HG03175 (cell line): ENCODE results near the gene SNRPN.
"Not testable (repeated sequence)": the region's sequence is repeated elsewhere in the genome, so short reads cannot be mapped to it uniquely, and the experiment has no call there.

Experiments used
- ATAC-seq: cut with Tn5 transposase; IDR thresholded peaks from one replicate; pipeline ENCODE4 v1.9.1; 2021; ENCODE audit warnings: mild to moderate bottlenecking, moderate library complexity; ENCODE audit not compliant: unreplicated experiment

SNRPN gene

DNA sequence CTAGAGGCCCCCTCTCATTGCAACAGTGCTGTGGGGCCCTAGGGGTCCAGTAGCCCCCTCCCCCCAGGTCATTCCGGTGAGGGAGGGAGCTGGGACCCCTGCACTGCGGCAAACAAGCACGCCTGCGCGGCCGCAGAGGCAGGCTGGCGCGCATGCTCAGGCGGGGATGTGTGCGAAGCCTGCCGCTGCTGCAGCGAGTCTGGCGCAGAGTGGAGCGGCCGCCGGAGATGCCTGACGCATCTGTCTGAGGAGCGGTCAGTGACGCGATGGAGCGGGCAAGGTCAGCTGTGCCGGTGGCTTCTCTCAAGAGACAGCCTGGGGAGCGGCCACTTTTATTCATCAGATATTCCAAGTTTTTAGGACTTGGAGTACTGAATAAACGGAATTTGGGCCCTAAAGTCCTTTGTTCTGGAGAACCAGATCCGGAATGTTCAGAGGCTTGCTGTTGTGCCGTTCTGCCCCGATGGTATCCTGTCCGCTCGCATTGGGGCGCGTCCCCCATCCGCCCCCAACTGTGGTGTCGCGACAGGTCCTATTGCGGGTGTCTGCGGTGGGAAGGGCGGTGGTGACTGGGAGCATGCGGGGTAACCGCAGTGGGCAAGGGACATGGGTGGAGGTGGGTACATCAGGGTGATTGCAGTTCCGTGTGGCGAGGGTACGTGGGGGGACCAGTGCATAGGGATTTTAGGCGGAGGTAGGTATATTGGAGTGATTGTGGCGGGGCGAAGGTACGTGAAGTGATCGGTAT, at the start of gene SNRPN, which contains the start of gene SNURF:
Gene SNRPN, plus strand, starts transcription at position 205 of the 748 bp plus-strand sequence. CDS start 19,467 bp downstream, outside the sequence.
Gene SNURF, plus strand, starts transcription at position 205 of the 748 bp plus-strand sequence. Its CDS starts 62 bp downstream, at position 267.
- ATAC-seq = peak; percentile 52

DNA sequence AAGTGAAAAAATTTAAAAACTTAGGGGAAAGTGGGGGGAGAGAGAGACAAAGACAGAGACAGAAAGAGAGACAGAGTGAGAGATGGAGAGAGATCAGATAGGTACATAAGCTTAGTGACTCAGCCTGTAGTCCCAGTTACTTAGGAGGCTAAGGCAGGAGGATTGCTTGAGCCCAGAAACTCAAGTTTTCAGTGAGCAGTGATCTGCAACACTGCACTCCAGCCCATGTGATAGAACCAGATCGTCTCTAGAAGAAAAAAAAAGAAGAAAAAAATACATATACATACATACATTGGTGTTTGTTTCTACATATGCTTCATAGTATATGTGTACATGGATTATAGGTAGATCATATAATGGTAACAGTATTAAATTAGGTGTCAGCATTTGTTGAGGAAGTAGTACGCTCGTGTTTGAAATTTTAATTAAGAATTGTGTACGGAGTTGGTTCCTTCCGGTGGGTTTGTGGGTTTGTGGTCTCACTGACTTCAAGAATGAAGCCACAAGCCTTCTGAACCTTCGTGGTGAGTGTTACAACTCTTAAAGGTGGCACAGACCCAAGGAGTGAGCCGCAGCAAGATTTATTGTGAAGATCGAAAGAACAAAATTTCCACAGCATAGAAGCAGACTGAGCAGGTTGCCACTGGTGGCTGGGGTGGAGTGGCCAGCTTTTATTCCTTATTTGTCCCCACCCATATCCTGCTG, 38.3 kb upstream of the SNRPN start:
- no peak for ATAC-seq

DNA sequence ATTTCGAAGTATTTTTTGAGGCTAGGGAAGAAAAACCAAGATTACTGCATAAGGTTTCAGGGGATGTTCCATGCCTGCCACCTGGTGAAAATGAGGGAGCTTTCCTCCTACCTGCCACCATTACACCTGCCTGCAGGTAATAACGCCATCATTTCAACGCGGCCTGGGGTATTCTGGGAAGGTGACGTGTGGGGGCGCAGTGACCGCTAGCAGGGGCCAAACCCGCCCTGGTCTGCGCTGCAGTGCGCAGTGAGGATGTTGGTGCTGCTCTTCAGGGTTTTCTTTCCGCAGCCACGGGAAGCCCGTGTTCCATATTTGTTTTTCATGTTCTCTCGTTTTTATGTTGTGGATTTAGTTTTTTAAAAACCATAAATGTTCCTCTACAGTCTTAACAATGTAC, 37.4 kb upstream of the SNRPN start:
- no peak for ATAC-seq

DNA sequence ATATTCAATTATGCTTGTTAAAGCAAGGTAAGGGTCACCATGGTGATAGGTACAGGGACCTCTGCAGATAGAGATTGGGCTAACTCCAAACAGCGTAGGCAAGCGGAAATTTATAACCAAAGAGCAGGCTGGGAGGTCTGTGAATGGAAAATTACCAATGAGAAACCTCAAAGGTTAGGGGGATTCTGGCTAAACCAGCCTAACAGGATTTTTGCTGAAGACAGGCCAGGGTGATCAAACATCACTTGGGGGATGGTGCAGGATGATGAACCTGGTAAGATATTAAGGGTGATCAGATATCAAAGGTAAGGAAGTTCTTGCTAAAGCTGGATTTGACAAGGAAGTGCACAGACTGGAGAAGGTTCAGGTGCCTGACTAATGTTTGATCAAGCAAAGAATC, 35.3 kb upstream of the SNRPN start:
- no peak for ATAC-seq

DNA sequence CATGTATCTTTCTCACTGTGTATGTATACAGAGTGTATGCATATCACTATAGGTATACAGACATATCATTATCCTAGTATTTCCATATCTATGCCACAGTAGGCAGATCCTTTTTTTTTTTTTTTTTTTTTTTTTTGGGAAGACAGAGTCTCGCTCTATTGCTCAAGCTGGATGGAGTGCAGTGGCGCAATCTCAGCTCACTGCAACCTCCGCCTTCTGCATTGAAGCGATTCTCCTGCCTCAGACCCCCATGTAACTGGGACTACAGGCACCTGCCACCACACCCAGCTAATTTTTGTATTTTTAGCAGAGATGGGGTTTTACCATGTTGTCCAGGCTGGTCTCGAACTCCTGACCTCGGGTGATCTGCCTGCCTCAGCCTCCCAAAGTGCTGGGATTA, 32.0 kb upstream of the SNRPN start:
- ATAC-seq = not testable (repeated sequence)

DNA sequence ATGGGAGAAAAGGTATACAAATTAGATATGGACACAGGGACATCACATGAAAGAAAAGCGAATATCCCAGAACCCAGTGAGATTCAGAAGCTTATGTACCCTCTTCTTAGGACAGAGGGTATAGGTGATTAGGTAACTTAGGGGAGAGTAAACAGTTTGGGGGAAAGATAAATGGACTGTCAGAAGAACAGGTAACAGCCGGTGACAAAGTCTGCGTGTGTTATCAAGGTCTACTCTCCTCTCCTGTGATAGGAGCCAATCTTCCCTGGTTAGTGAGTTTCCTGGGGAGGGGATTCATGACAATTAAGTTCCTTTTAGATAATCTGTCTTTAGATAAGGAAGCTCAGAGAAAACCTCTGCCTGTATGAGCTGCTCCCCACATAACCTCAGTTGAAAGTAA, 30.6 kb upstream of the SNRPN start:
- ATAC-seq = no peak

DNA sequence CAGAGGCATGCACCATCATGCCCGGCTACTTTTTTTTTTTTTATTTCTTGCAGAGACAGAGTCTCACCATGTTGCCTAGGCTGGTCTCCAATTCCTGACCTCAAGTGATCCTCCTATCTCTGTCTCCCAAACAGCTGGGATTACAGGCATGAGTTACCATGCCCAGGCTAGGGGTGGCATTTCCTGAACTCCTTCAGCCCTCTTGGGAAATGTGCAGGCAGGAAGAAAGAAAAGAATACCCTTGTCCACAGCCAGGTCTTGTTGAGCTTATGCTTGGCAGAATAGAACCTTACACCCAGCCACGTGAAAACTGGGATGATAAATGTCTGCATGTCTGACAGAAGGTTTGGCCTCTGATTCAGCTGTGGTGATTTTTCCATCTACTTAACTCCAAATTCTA, 30.2 kb upstream of the SNRPN start:
- ATAC-seq = no peak

DNA sequence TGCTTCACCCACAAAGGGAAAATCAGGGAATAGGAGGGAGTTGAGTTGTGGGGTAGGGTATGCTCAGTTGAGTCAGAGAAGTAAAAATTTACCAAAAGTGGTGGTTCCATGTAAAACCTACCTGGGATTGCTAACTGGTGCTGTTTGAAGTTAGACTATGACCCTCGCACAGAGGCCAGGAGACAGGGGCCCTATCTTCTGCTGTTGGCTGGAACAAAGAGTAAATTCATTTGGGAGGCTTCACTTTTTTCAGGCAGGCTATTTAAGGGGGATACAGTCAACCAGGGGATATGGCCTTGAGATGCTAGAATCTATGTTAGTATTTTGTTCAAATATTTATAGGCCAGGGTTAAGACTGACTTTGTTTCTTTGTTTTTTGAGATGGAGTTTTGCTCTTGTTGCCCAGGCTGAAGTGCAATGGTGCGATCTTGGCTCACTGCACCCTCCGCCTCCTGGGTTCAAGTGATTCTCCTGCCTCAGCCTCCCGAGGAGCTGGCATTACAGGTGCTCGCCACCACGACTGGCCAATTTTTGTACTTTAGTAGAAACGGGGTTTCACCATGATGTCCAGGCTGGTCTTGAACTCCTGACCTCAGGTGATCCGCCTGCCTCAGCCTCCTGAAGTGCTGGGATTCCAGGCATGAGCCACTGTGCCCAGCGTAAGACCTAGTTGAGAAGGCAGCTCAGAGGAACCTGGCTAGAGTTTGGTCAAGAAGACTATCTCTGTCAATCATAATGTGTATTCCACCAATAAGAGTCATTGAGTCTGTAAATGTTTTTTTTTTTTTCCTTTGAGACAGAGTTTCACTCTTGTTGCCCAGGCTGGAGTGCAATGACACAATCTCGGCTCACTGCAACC, 22.7 kb upstream of the SNRPN start:
- ATAC-seq = not testable (repeated sequence)

DNA sequence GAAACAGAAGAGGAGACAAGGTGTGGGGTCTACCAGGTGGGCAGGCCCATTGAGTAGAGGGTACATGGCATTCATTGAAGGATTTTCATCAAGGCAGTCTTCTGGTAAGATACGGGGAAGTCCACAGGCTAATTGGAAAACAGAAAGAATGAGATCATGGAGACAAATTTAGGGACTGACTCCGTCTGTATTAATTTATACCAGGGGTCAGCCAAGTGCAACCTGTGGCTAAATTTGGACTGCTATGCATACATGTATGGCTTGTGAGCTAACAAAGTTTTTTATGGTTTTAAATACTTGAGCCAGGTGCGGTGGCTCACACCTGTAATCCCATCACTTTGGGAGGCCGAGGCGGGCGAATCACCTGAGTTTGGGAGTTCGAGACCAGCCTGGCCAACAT, 21.1 kb upstream of the SNRPN start:
- no peak for ATAC-seq

DNA sequence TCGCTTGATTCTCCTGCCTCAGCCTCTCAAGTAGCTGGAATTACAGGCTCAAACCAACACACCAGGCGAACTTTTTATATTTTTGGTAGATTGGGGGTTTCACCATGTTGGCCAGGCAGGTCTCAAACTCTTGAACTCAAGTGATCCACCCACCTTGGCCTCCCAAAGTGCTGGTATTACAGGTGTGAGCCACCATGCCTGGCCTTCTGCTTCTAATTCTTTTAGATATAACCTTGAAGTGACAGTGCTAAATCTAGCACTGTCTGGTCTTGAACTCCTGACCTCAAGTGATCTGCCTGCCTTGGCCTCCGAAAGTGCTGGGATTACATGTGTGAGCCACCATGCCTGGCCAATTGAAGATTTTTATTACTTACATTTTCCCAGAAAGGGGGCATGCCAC, 16.6 kb upstream of the SNRPN start:
- not testable (repeated sequence) for ATAC-seq

DNA sequence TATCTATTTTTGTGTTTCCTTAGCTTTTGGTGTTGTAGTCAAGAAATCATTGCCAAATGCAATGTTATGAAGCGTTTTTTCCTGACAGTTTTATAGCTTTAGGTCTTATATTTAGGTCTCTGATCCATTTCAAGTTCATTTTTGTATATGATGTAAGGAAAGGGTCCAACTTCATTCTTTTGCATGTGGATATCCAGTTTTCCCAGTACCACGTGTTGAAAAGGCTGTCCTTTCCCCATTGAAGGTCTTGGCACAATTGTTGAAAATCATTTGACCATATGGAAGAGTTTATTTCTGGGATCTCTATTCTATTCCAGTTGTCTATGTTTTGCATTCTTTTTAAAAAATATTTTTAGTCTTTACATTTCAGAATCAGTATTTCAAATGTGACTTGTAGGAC, 14.6 kb upstream of the SNRPN start:
- no peak for ATAC-seq

DNA sequence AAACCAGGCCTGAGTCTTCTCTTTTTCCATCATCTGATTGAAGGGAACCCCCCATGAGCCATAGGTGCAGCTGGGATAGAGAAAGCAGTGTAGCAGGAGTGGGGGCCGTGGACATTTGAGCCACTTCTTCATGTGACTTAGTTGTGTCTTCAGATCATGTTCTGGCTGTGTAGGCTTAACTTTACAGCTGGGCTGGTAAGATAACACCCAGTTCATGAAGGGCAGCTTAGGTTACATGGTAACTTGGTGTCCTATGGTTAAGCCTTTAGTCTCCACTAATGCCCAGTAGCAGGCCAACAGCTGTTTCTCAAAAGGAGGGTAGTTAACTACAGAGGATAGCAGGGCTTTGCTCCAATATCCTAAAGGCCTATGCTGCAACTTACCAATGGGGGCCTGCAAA, 11.4 kb upstream of the SNRPN start:
- no peak for ATAC-seq

DNA sequence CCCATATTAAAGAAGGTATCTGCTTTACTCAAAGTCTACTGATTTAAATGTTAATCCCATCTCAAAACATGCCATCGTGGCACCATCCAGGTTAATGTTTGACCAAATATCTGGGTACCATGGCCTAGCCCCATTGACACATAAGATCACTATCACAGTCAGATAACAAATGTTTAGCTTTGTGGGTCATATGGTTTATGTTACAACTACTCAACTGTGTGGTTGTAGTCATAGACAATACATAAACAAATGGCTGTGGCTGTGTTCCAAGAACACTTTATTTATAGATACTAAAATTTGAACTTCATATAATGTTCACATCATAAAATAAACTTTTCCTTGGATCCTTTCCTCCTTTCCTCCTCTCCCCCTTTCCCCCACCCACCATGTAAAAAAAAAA, 9.8 kb upstream of the SNRPN start:
- no peak for ATAC-seq

DNA sequence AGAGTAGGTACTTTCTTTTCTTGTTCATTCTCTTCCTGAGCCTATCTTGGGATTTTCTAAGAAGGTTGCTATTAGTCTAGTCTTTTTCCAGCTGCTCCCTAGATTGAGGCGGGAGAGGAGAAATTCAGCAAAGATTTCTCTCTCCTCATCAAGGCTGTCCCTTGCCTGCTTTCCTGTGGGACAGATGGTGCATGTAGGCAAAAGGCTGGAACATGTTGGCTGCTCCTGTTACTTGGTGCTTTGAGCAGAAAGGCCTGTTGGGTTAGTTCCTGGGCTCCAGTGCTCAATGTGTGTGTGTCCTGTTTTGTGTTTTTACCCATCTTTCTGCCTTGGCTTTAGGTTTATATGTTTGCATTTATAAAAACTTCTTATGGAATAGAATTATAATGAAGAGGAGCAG, 9.1 kb upstream of the SNRPN start:
- no peak for ATAC-seq

DNA sequence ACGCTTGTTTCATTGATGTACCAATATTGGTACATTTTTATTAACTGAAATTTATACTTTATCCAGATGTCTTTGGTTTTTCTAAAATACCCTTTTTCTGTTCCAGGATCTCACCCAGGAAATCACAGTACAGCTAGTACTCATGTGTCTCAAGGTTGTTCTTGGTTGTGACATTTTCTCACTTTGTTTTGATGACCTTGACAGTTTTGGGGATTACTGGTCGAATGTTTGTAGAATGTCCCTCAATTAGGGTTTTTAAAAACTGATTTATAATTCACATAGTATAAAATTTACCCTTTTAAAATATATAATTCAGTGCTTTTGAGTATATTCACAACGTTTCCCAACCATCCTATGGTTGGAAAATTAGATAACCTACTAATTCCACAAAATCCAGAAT, 6.3 kb upstream of the SNRPN start:
- no peak for ATAC-seq

DNA sequence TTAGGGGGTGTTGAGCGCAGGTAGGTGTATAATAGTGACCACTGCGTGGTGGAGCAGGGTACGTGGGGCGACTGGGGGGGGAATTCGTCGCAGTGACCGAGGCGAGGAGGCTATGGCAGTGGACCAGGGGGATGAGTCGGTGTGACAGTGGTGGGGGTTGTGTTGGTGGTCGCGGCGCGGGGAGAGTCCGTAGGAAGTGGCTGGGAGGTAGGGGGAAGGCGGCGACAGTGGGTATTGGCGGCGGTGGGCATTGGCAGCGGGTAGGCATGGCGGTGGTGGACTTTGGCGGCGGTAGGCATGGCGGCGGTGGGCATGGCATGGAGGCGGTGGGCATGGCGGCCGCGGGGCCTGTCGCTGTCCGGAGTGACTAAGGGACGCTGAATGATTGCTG, 739 bp downstream of the SNRPN start:
- no peak for ATAC-seq

DNA sequence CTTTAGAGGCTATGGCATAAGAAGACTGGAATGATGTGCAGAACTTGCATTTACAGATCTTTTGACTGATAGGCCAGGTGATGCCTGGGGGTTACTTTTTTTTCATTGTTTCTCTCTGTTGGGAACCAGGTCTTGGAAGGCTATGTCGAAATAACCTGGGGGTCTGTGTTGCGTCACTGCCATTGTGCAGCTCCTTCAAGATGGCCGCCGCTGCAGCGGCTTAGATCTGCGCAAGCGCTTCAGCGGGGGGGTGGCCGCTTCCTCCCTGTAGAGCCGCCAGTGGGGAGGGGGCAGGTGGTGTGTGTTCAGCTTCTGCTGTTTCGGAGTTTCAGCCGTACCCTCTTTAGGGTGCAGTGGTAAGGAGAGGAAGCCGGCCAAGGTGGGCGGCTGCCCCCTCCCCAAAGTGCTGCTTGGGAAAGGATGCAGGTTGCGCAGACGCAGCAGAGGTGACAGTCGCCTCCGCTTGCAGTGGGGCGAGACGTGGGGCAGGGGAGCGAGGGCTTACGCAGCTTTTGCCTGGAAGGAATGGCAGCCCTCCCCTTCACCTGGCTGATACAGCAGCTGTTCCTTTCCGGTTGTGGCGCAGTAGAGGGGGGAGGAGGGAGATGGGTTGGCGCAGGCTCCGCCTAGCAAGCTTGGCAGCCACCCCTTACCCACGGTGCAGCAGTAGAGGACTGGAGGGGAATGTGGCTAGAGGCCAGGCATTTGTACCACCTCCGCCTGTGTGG, 1.5 kb downstream of the SNRPN start:
- peak; percentile 76 for ATAC-seq

DNA sequence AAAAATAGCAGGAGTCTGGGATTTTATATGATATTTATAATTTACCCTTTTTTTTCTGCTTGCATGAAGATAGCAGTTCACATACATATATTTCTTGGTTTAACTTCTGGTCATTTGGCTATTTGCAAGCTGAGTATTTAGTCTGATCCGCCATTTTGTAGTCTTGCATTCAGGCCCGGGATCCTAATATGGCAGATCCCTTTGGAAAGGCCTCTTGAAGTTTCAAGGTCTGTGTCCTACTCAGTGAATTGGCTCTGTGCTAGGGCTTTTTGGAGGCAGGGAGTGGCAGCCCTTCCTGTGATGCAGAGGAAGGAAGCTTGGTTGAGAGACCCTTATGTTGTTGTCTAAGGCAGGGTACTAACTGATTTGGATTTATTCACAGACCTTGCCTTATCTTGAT, 2.9 kb downstream of the SNRPN start:
- no peak for ATAC-seq

DNA sequence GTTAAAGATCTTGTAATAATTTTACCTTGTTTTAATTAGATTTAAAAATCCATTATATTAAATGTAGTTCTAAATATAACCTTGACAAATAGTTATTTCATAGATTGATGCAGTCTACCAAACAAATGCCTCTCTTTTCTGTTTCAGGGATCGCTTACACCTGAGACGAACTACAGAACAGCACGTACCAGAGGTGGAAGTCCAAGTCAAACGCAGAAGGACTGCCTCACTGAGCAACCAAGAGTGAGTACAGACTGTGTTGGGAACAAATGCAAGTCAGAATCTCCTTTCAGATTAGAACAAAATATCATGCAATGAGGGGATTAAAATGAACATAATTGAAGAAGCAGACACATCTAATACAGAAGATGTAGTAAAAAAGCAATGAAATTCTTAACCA, 7.2 kb downstream of the SNRPN start:
- no peak for ATAC-seq

DNA sequence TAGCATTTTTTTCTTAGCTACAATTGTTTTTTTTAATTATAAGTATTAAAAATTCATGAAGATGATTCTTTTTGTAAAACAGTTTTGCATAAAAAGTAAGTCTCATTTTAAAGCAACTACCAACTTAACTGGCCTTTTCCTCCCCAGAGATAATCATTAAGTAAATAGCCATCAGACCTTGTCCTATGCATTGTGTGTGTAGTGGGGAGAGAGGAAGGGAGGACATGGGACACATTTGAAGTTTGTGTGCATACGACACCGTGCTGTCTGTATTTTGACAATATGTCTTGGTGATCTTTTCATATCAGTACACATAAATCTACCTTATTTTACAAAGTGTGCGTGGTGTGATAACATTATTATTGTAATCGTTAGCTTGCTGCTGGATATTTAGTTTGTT, 8.1 kb downstream of the SNRPN start:
- no peak for ATAC-seq
